KG1 (cell line): ENCODE measurements around the gene GRB7.
"Not testable (repeated sequence)": the region's sequence is repeated elsewhere in the genome, so short reads cannot be mapped to it uniquely, and the experiment has no call there.

Experiments
- DNase-seq: peaks from one replicate; lab custom pipeline; 2025; lab: John Stamatoyannopoulos, UW

The GRB7 gene

GRCh38 chr17:39752241-39752881 is 14.6 kb downstream of the GRB7 start:
- no peak for DNase-seq

- peak; percentile 67 for DNase-seq
Measured at GRCh38 chr17:39753514-39754160, 15.9 kb downstream of the GRB7 start.

- DNase-seq = peak; percentile 99
Measured at GRCh38 chr17:39754161-39754957, 16.6 kb downstream of the GRB7 start.

- DNase-seq = no peak
Measured at GRCh38 chr17:39754958-39755553, 17.3 kb downstream of the GRB7 start.

- DNase-seq = no peak
Measured at GRCh38 chr17:39755554-39756379, 18.0 kb downstream of the GRB7 start.

- no peak for DNase-seq
Measured at GRCh38 chr17:39756380-39757079, 18.8 kb downstream of the GRB7 start.

GRCh38 chr17:39757176-39757662 is 19.5 kb downstream of the GRB7 start:
- DNase-seq = no peak

- peak; percentile 19 for DNase-seq
Measured at GRCh38 chr17:39757931-39758873, 20.5 kb downstream of the GRB7 start.

GRCh38 chr17:39759204-39759603 is 21.5 kb downstream of the GRB7 start:
- no peak for DNase-seq

- no peak for DNase-seq
Measured at GRCh38 chr17:39761861-39762496, 24.2 kb downstream of the GRB7 start.

GRCh38 chr17:39763051-39763820 is 25.5 kb downstream of the GRB7 start:
- DNase-seq = no peak

- not testable (repeated sequence) for DNase-seq
Measured at GRCh38 chr17:39764171-39764570, 26.4 kb downstream of the GRB7 start.

- DNase-seq = no peak
Measured at GRCh38 chr17:39765175-39765574, 27.4 kb downstream of the GRB7 start.

GRCh38 chr17:39765766-39766165 is 28.0 kb downstream of the GRB7 start:
- DNase-seq = no peak

- DNase-seq = no peak
Measured at GRCh38 chr17:39767147-39767546, 29.4 kb downstream of the GRB7 start.

- no peak for DNase-seq
Measured at GRCh38 chr17:39769974-39770587, 32.3 kb downstream of the GRB7 start.

- DNase-seq = no peak
Measured at GRCh38 chr17:39772415-39772814, 34.7 kb downstream of the GRB7 start.
